HL-60 (cell line): ENCODE data around the gene ZNF423.

Experiments
- DNase-seq, 2 experiments: peaks; one replicate each; pipeline ENCODE4 v3.0.0-alpha.2; 2010 to 2020; ENCODE audit warnings: low read depth in 1 of 2, low spot score in 1 of 2
- H3K27ac ChIP-seq: fragments of 250-450 bp; sonication (Bioruptor Pico); replicated peaks from 2 replicates; pipeline ENCODE4 v1.5.1; 2020; ENCODE audit warnings: mild to moderate bottlenecking, moderate library complexity
- H3K27me3 ChIP-seq: fragments of 250-450 bp; sonication (Bioruptor Pico); 2 replicates; pipeline ENCODE4 v1.5.1; 2021; ENCODE audit warnings: mild to moderate bottlenecking, moderate library complexity; ENCODE audit not compliant: insufficient read depth, poor library complexity, severe bottlenecking
- H3K4me3 ChIP-seq: replicated peaks from 2 replicates; pipeline ENCODE4 v1.5.1; 2011; ENCODE audit warnings: mild to moderate bottlenecking, control low read depth, low read length; ENCODE audit not compliant: insufficient read depth
- GABPA ChIP-seq: IDR thresholded peaks from 2 replicates; pipeline ENCODE4 v1.6.1; 2012; ENCODE audit warnings: low read depth
- POLR2AphosphoS5 ChIP-seq: IDR thresholded peaks from 2 replicates; pipeline ENCODE4 v1.6.1; 2012; ENCODE audit warnings: low read depth
- SPI1 ChIP-seq: IDR thresholded peaks from 2 replicates; pipeline ENCODE4 v1.6.1; 2012; ENCODE audit warnings: low read depth, mild to moderate bottlenecking, borderline replicate concordance
- TF ChIP-seq, protein P1 (sequence below): IDR thresholded peaks from one replicate; pipeline ENCODE4 v1.5.1; 2011; ENCODE audit warnings: low read length, control low read depth, inconsistent platforms; ENCODE audit not compliant: insufficient read depth
- TF ChIP-seq, protein P2 (sequence below): IDR thresholded peaks from 2 replicates; pipeline ENCODE4 v1.6.1; 2012; ENCODE audit warnings: low read depth; ENCODE audit not compliant: insufficient replicate concordance

The ZNF423 gene

DNA sequence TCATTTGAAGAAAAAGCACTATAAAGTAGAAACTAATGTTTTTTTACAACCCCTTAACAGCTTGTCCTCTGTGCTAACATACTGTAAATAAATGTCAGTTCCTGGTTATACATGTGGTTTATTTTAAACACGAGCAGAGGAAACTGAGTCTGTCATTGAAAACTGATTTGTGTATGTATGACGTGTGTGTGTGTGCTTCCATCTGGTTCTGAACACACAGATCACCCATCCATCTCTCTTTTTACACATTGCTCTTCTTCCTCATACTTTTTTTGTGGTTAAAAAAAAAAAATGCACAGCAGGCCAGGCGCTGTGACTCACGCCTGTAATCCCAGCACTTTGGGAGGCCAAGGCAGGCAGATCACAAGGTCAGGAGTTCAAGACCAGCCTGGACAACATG lies 49.5 kb downstream of the ZNF423 start:
- TF ChIP-seq, protein P1, sequence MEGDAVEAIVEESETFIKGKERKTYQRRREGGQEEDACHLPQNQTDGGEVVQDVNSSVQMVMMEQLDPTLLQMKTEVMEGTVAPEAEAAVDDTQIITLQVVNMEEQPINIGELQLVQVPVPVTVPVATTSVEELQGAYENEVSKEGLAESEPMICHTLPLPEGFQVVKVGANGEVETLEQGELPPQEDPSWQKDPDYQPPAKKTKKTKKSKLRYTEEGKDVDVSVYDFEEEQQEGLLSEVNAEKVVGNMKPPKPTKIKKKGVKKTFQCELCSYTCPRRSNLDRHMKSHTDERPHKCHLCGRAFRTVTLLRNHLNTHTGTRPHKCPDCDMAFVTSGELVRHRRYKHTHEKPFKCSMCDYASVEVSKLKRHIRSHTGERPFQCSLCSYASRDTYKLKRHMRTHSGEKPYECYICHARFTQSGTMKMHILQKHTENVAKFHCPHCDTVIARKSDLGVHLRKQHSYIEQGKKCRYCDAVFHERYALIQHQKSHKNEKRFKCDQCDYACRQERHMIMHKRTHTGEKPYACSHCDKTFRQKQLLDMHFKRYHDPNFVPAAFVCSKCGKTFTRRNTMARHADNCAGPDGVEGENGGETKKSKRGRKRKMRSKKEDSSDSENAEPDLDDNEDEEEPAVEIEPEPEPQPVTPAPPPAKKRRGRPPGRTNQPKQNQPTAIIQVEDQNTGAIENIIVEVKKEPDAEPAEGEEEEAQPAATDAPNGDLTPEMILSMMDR, result no peak
- TF ChIP-seq POLR2AphosphoS5, result no peak
- TF ChIP-seq, protein P2, sequence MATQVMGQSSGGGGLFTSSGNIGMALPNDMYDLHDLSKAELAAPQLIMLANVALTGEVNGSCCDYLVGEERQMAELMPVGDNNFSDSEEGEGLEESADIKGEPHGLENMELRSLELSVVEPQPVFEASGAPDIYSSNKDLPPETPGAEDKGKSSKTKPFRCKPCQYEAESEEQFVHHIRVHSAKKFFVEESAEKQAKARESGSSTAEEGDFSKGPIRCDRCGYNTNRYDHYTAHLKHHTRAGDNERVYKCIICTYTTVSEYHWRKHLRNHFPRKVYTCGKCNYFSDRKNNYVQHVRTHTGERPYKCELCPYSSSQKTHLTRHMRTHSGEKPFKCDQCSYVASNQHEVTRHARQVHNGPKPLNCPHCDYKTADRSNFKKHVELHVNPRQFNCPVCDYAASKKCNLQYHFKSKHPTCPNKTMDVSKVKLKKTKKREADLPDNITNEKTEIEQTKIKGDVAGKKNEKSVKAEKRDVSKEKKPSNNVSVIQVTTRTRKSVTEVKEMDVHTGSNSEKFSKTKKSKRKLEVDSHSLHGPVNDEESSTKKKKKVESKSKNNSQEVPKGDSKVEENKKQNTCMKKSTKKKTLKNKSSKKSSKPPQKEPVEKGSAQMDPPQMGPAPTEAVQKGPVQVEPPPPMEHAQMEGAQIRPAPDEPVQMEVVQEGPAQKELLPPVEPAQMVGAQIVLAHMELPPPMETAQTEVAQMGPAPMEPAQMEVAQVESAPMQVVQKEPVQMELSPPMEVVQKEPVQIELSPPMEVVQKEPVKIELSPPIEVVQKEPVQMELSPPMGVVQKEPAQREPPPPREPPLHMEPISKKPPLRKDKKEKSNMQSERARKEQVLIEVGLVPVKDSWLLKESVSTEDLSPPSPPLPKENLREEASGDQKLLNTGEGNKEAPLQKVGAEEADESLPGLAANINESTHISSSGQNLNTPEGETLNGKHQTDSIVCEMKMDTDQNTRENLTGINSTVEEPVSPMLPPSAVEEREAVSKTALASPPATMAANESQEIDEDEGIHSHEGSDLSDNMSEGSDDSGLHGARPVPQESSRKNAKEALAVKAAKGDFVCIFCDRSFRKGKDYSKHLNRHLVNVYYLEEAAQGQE, result no peak
- TF ChIP-seq SPI1, result no peak
- no peak for TF ChIP-seq GABPA
- H3K27ac ChIP-seq, result no peak overlapping the region
- no peaks in the 10 kb centered on the region for H3K27me3 ChIP-seq
- no peak overlapping the region for H3K4me3 ChIP-seq
- no peak for DNase-seq

DNA sequence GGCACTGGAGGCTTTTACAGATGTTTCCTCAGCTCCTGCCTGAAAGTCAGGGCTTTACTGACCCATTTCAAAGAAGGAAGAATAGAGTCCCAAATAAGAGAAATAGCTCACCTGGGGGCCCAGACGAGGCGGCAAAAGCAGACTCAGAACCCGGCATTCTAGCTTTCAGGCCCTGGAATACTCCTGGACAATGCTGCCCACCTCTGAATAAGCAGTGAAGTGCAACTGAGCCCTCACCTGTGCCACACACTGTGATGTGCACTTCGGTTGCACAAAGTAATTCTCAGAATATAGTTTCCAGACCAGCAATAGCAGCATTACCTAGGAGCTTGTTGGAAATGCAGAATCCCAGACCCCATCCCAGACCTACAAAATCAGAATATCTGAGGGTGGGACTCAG lies 54.6 kb downstream of the ZNF423 start:
- TF ChIP-seq, protein P1, result no peak
- TF ChIP-seq, protein P2, result no peak
- TF ChIP-seq SPI1 (no peak), POLR2AphosphoS5 (no peak), GABPA (no peak)
- no peak overlapping the region for H3K4me3 ChIP-seq
- no peak for DNase-seq
- no peak overlapping the region for H3K27ac ChIP-seq
- H3K27me3 ChIP-seq, result no peaks in the 10 kb centered on the region

DNA sequence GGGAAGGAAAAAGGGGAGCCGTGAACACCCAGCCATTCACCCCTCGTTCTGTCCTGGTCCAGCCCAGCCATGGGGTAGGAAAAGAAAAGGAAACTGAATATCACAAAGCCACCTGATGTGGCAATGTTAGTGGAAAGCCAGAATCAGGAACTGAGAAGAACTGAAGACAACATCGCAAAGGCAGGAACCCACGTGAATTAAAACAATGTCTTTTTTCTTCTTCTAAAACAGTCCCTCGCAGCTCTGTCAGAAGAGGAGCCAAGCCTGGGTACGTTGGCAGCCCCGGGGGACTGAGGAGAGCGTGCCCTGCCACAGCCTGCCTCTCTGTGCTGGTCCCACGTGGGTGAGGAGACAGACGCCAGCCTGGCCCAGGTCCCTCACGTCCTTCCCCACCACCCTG lies 55.0 kb downstream of the ZNF423 start:
- no peak for TF ChIP-seq GABPA
- TF ChIP-seq, protein P2, result no peak
- TF ChIP-seq SPI1, result no peak
- TF ChIP-seq, protein P1, result no peak
- TF ChIP-seq POLR2AphosphoS5, result no peak
- H3K4me3 ChIP-seq, result no peak overlapping the region
- no peaks in the 10 kb centered on the region for H3K27me3 ChIP-seq
- DNase-seq, result no peak
- H3K27ac ChIP-seq, result no peak overlapping the region
